ENCODE data around the gene ACOX1.

The ACOX1 gene

DNA sequence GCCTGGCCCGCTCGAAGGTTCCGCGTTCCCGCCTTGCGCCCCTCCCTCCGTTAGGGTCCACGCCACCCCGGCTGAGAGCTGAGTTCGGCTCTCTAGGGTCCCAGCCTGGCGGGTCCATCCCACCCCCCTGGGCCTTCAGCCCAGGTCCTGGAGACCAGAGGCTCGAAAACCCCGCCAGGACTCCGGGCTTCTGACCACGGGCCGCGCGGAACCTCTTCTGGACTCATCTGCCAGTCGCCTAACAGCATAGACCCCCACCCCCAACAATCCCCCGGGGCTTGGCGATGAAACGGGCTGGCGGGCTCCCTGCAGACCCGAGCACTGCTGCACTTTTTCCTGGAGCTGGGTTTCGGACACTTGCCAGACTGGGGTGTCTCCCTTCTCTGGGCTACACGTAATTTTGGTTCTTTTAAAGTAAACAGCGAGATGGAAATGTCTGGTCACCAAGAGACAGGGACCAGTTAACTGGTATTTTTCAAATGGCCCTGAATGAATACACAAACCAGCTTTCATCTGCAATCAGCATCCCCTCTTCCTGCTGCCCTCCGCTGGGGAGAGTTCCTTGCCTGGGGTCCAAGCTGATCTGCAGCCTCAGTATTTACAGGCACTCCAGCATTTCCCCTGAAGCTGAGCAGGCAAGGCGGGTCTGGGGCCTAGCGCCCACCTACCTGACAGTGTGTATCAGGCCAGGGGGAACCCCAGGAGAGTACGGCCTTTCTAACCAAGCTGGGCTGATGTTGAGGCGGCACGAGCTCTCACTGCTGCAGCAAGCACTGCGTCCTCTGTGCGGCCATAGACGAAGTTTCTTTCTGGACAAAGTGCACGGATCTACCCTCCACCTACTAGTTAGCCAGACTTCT, 81.6 kb downstream of the ACOX1 start:
- peaks cover 35% of the 10 kb centered on the region for H3K36me3 Mint-ChIP-seq (ENCODE audit: insufficient read depth)
- DNase-seq = no peak
- peak overlapping the region; percentile 71 to 84 for H3K4me3 Mint-ChIP-seq
- H3K27ac Mint-ChIP-seq = peak overlapping the region in 1 of 2 donors; percentile 93
- no peaks in the 10 kb centered on the region for H3K27me3 Mint-ChIP-seq
- H3K9me3 Mint-ChIP-seq = no peaks in the 10 kb centered on the region
- no peak for ATAC-seq (replicated peaks)
- peaks cover 20 to 28% of the 10 kb centered on the region in 2 donors for H3K4me1 Mint-ChIP-seq (ENCODE audit: low read depth in 2 of 2)

DNA sequence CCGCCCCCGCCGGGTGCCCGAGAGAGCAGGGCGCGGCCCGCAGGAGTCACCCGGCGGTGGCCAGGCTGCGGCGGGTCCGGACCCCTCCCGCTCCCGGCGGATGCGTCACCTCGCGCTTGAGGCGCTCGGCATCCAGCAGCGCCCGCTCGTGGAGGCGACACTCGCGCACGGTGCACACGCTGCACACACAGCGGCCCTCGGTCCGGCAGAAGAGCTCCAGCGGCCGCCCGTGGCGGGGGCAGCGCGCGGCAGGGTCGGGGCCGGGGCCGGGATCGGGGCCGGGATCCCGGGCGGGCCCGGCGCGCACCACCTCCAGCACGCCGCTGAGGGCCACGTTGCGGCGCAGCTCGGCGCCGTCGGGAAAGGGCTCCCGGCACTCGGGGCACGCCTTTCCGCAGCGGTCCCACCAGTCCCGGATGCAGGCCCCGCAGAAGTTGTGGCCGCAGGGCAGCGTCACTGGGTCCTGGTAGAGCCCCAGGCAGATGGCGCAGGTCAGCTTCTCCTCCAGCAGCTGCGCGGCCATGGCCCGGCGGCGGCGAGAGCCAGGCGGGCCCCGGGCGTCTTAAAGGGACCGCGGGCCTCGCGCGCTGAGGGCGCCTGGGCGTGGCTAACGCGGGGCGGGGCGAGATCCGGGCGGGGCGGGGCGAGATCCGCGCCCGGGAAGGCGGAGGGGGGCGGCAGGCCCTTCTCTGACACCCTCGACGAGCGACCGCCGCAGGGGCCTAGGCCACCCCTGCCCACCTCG, 82.4 kb downstream of the ACOX1 start, which contains the start of gene TRIM65:
TRIM65 (minus strand) TSS at position 537 of the 745 bp plus-strand sequence; CDS start at position 523, 14 bp downstream.
- ATAC-seq (replicated peaks) (peak; percentile 87), DNase-seq (peak; percentile 66 to 74 (median 70))
- Mint-ChIP-seq H3K27ac (peak within 1 kb of the TSS; percentile 93 to 95), H3K27me3 (no peaks in the 10 kb centered on the region), H3K4me3 (peak within 1 kb of the TSS; percentile 84 to 86), H3K36me3 (ENCODE audit: insufficient read depth) (peaks cover 37% of the 10 kb centered on the region), H3K4me1 (ENCODE audit: low read depth in 2 of 2) (peaks cover 20 to 28% of the 10 kb centered on the region in 2 donors), H3K9me3 (no peaks in the 10 kb centered on the region)

DNA sequence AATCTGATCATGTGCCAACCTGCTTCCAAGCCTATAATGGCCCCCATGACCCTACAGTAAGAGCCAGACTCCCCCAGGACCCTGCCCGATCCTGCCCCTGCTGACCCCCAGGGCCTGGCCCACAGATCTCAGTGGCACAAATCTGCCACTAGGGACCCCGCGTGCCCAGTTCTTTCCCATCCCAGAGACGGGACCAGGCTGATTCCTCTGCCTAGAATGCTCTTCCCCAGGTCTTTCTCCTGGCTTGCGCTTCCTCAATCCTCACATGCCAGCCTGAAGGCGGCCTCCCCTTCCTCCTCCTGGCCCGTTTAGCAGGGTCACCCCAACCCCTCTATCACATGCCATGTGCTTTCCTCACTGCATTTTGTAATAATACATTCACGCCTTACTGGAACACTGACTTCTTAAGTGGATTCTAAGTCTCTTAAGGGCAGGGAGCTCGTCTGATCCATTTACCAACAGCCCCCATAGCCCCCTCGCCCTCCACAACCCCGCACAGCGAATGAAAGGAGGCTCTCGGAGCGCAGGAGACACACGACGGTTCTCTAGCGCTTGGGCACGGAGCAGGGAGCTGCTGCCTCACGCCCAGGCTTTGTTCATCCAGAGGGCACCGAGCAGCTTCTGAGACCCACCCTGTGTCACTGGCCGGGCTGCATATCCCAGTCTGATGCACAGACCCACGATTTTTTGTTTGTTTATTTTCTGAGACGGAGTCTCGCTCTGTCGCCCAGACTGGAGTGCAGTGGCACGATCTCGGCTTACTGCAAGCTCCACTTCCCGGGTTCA, 83.4 kb downstream of the ACOX1 start:
- H3K9me3 Mint-ChIP-seq = no peaks in the 10 kb centered on the region
- H3K4me1 Mint-ChIP-seq (ENCODE audit: low read depth in 2 of 2) = peaks cover 20 to 28% of the 10 kb centered on the region in 2 donors
- no peaks in the 10 kb centered on the region for H3K27me3 Mint-ChIP-seq
- ATAC-seq (replicated peaks) (peak; percentile 1), DNase-seq (no peak)
- peaks cover 29% of the 10 kb centered on the region for H3K36me3 Mint-ChIP-seq (ENCODE audit: insufficient read depth)
- H3K4me3 Mint-ChIP-seq = peak overlapping the region; percentile 84 to 86
- peak overlapping the region; percentile 93 to 95 for H3K27ac Mint-ChIP-seq

DNA sequence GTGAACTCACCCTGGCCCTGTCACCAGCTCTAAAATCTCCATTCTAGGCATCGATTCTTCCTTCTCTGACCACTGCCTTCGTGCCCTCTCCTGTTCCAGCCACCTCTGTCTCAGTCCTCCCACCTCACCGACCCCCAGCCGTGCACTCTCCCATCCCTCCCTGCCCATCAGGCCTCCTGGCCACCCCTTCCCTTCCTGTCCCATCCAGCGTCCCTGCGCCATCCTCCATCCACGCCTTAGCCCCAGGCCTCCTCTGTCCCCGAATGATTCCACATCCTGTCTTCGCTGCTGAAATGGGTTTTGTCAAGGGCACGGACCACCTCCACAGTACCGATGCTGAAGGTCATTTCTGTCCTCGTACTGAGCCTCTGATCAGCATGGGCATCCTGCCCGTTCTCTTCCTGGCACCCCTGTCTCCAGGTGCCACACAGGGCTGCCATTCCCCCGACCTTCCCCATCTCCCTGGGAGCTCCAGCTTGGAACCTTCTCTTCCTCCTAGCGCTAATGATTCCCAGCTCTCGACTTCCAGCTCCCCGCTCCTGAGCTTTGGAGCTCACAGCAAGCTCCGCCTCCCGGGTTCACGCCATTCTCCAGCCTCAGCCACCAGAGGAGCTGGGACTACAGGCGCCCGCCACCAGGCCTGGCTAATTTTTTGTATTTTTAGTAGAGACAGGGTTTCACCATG, 84.8 kb downstream of the ACOX1 start:
- Mint-ChIP-seq H3K27ac (peak overlapping the region; percentile 89 to 93), H3K36me3 (ENCODE audit: insufficient read depth) (peaks cover 33% of the 10 kb centered on the region), H3K4me1 (ENCODE audit: low read depth in 2 of 2) (peaks cover 20 to 28% of the 10 kb centered on the region in 2 donors), H3K4me3 (peak overlapping the region; percentile 9 to 17), H3K27me3 (no peaks in the 10 kb centered on the region), H3K9me3 (no peaks in the 10 kb centered on the region)
- ATAC-seq (replicated peaks) (no peak), DNase-seq (no peak)

DNA sequence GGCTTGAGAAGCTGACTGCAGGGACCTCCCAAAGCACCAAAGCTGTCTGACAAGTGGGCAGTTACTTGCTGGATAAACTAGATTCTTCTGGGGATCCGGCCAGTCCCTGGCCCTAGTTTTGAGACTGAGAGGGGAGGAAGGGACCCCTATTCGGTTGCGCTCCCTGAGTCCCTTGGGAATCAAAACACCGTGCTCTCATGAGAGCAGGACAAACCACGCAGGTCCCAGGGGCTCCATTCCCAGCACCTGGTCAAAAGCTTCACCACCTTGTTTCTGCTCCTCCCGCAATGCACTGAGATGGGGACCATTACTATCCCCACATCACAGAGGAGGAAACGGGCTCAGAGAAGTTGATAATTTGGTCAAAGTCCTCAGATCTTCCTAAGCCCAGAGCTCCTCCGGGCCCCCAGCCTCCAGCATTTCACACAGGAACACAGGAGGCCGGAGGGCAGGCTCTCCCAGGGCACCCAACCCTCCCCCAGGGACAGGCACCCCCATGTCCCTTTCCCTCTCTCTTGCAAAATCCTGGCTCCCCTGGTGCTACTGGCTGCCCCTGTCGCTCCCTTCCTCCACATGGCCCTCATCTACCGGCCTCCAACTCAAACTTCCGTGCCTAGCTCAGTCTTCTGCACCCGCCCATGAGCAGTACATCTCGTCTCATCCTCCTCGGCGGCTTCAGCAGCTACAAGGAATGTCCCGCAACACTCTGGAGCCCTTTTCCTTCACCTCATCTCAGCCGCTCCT, 85.5 kb downstream of the ACOX1 start:
- Mint-ChIP-seq H3K4me1 (ENCODE audit: low read depth in 2 of 2) (peaks cover 20 to 28% of the 10 kb centered on the region in 2 donors), H3K27me3 (no peaks in the 10 kb centered on the region), H3K4me3 (peak overlapping the region; percentile 9 to 17), H3K9me3 (no peaks in the 10 kb centered on the region), H3K27ac (peak overlapping the region; percentile 89 to 93), H3K36me3 (ENCODE audit: insufficient read depth) (peaks cover 33% of the 10 kb centered on the region)
- ATAC-seq (replicated peaks) (no peak), DNase-seq (no peak)

DNA sequence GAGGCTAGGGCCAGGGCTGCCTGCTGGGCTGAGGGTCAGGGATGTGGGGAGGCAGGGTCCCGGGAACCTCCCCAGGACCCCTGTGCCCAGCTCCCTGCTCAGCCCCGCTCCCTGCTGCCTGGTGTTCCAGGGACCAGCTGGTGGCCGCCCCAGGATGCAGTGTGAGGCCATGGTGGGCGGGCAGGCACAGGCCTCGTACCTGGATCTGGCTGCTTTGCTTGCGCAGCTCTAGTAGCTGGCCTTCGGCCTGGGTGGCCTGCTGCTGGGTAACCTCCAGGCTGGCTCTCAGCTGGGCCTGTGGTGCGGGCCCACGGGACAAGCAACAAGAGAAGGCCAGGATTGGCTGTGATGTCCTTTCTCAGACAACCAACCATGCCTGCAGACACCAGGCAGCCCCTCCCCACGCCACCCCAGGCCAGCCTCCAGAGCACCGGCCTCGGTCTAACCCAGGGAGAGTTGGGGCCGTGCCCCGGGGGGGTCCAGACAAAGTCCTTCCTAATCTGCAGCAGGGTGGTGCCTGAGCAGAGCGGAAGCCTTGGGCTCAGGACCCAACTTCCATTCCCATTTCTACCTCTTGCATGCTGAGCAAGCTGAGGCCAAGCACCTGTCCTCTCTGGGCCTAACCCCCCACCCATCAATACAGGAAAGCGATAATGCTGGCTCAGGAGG, 86.3 kb downstream of the ACOX1 start:
- H3K27me3 Mint-ChIP-seq = no peaks in the 10 kb centered on the region
- H3K4me3 Mint-ChIP-seq = no peak overlapping the region
- H3K4me1 Mint-ChIP-seq (ENCODE audit: low read depth in 2 of 2) = peaks cover 20 to 27% of the 10 kb centered on the region in 2 donors
- ATAC-seq (replicated peaks) = no peak
- no peaks in the 10 kb centered on the region for H3K9me3 Mint-ChIP-seq
- no peak for DNase-seq
- peaks cover 28% of the 10 kb centered on the region for H3K36me3 Mint-ChIP-seq (ENCODE audit: insufficient read depth)
- no peak overlapping the region for H3K27ac Mint-ChIP-seq

DNA sequence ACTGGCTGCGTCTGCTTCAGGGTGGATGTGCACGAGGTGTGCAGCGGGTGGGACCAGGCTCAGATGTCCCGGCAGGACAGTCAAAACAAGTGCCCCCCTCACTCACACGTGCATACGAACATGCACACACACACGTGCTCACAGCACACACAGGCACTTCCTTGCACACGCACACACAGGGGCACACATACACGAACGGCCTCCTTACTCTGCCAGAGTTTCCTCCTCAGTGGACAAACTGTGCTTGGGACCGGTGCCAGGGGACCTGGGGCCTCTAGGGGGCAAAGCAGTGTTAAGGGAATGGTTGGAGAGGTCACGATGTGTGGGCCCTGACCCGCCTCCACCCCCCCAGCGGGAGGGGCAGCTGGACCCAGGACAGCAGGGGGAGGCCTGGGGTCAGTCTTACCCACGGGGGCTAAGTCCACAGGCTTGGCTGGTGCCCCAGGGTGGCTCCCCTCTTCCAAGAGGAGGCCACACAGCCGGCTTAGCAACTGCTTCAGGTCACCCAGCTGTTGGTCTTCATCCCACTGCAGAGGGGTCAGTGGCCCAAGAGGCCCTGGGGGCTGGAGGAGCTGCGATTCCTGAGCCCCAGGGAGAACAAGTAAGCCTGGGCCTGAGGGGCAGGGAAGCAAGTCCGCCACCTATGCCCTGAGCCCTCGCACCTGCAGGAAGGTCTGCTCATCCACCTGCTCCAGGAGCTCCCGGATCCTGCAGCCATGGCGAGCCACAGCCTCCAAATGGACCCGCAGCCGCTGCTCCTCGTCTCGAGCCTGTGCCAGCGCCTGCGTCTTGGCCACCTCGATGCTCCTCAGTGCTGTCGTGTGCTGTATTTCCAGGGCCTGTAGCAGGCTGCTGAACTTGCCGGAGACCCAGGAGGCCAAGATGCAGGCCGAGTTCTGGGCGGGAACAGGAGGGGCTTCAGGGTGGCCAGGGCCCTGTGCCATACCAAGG, 87.1 kb downstream of the ACOX1 start:
- Mint-ChIP-seq H3K9me3 (no peaks in the 10 kb centered on the region), H3K27ac (no peak overlapping the region), H3K27me3 (no peaks in the 10 kb centered on the region), H3K4me1 (ENCODE audit: low read depth in 2 of 2) (peaks cover 20 to 23% of the 10 kb centered on the region in 2 donors), H3K36me3 (ENCODE audit: insufficient read depth) (peaks cover 33% of the 10 kb centered on the region), H3K4me3 (no peak overlapping the region)
- DNase-seq (no peak), ATAC-seq (replicated peaks) (no peak)
